IMR-90 (cell line): ENCODE data around the gene PCSK5. TPM values are rescaled to one million over a fixed set of nuclear protein-coding genes. Genes with fewer than 3 reads are reported as not detected.

Source experiments
- ATAC-seq: fragments of 200-7000 bp; cut with Tn5 transposase; 2 replicates; pipeline ENCODE4 v1.9.1; 2020; ENCODE audit warnings: low read depth, mild to moderate bottlenecking, moderate library complexity
- BruUV-seq: library from RNA; stranded (reverse); fragments of 400-500 nt; replicated peaks from 2 replicates; lab custom pipeline; 2021; lab: Mats Ljungman, UMichigan
- CTCF ChIA-PET: fragments of 300-600 bp; formaldehyde crosslinking; extraction: SDS; loops from one replicate; lab custom pipeline; 2021; ENCODE audit warnings: antibody characterized with exemption; lab: Yijun Ruan, JAX
- POLR2A ChIA-PET: fragments of 300-600 bp; sonication (Branson Sonifier 250); formaldehyde crosslinking; loops from one replicate; lab custom pipeline; 2022; ENCODE audit warnings: antibody characterized with exemption; ENCODE audit not compliant: unreplicated experiment; lab: Charles Lee
- DNase-seq: peaks from one replicate; pipeline ENCODE4 v3.0.0; 2013
- H2AFZ ChIP-seq: replicated peaks from 2 replicates; pipeline ENCODE3; 2013; ENCODE audit warnings: low read length, mild to moderate bottlenecking; ENCODE audit not compliant: poor library complexity
- H2AK5ac ChIP-seq: 2 replicates; pipeline ENCODE4 v1.6.1; 2013; ENCODE audit warnings: low read depth, low read length, inconsistent platforms
- H2AK9ac ChIP-seq: replicated peaks from 2 replicates; pipeline ENCODE3; 2013; ENCODE audit warnings: mild to moderate bottlenecking, low read depth, low read length, moderate library complexity; ENCODE audit not compliant: poor library complexity
- H2BK120ac ChIP-seq: 2 replicates; pipeline ENCODE4 v1.6.1; 2013; ENCODE audit warnings: low read depth, low read length, inconsistent platforms
- H2BK15ac ChIP-seq: 3 replicates; pipeline ENCODE4 v1.6.1; 2013; ENCODE audit warnings: low read depth, low read length, inconsistent platforms
- H2BK20ac ChIP-seq: 2 replicates; pipeline ENCODE4 v1.6.1; 2013; ENCODE audit warnings: low read depth, mild to moderate bottlenecking, inconsistent platforms, low read length, moderate library complexity
- H2BK5ac ChIP-seq: 2 replicates; pipeline ENCODE4 v1.6.1; 2013; ENCODE audit warnings: mild to moderate bottlenecking, low read depth, low read length, inconsistent platforms; ENCODE audit not compliant: poor library complexity, severe bottlenecking
- H3K14ac ChIP-seq: replicated peaks from 2 replicates; pipeline ENCODE4 v1.6.1; 2013; ENCODE audit warnings: low read depth, low read length, inconsistent platforms
- H3K18ac ChIP-seq: 2 replicates; pipeline ENCODE4 v1.6.1; 2013; ENCODE audit warnings: low read depth, low read length, control low read depth
- H3K23ac ChIP-seq: 2 replicates; pipeline ENCODE4 v1.6.1; 2013; ENCODE audit warnings: low read depth, low read length, inconsistent platforms
- H3K27ac ChIP-seq: 2 replicates; pipeline ENCODE4 v1.5.1; 2013; ENCODE audit warnings: mild to moderate bottlenecking, control low read depth, low read length; ENCODE audit not compliant: insufficient read depth
- H3K27me3 ChIP-seq: 2 replicates; pipeline ENCODE4 v1.6.1; 2013; ENCODE audit warnings: low read length; ENCODE audit not compliant: control insufficient read depth, insufficient read depth
- H3K36me3 ChIP-seq: 2 replicates; pipeline ENCODE4 v1.6.1; 2013; ENCODE audit warnings: low read length, mixed read lengths; ENCODE audit not compliant: control insufficient read depth, insufficient read depth
- H3K4ac ChIP-seq: 2 replicates; pipeline ENCODE4 v1.6.1; 2013; ENCODE audit warnings: low read depth, low read length, inconsistent platforms
- H3K4me1 ChIP-seq: 2 replicates; pipeline ENCODE4 v1.6.1; 2013; ENCODE audit warnings: low read length, mixed read lengths; ENCODE audit not compliant: control insufficient read depth, insufficient read depth
- H3K4me2 ChIP-seq: 2 replicates; pipeline ENCODE4 v1.6.1; 2013; ENCODE audit warnings: low read depth, mild to moderate bottlenecking, control low read depth, low read length, moderate library complexity
- H3K4me3 ChIP-seq: 2 replicates; pipeline ENCODE4 v1.5.1; 2013; ENCODE audit warnings: low read depth, mild to moderate bottlenecking, control low read depth, low read length, moderate library complexity; ENCODE audit not compliant: insufficient read depth
- H3K56ac ChIP-seq: 2 replicates; pipeline ENCODE4 v1.6.1; 2013; ENCODE audit warnings: low read length, inconsistent platforms; ENCODE audit not compliant: insufficient read depth; ENCODE audit errors: extremely low read depth
- H3K79me1 ChIP-seq, 2 experiments: 2 replicates each; pipeline ENCODE4 v1.6.1; 2013; ENCODE audit warnings: low read length in 2 of 2, inconsistent platforms in 1 of 2, low read depth in 1 of 2
- H3K9ac ChIP-seq: 2 replicates; pipeline ENCODE4 v1.6.1; 2013; ENCODE audit warnings: low read depth, low read length, control low read depth
- H3K9me1 ChIP-seq: 2 replicates; pipeline ENCODE4 v1.6.1; 2013; ENCODE audit warnings: low read length, inconsistent platforms; ENCODE audit not compliant: insufficient read depth
- H3K9me3 ChIP-seq: 2 replicates; pipeline ENCODE4 v1.6.1; 2013; ENCODE audit warnings: low read length; ENCODE audit not compliant: control insufficient read depth, insufficient read depth
- H4K20me1 ChIP-seq: 2 replicates; pipeline ENCODE4 v1.6.1; 2013; ENCODE audit warnings: low read length, inconsistent platforms; ENCODE audit not compliant: insufficient read depth
- H4K5ac ChIP-seq: 2 replicates; pipeline ENCODE4 v1.6.1; 2013; ENCODE audit warnings: mild to moderate bottlenecking, low read depth, low read length, control low read depth
- H4K8ac ChIP-seq, 2 experiments: 2 replicates each; pipeline ENCODE4 v1.6.1; 2013; ENCODE audit warnings: low read depth in 2 of 2, low read length in 2 of 2, control low read depth in 1 of 2, inconsistent platforms in 1 of 2
- H4K91ac ChIP-seq: 2 replicates; pipeline ENCODE4 v1.6.1; 2013; ENCODE audit warnings: low read depth, low read length, inconsistent platforms; ENCODE audit not compliant: insufficient read depth
- BHLHE40 ChIP-seq: fragments of 150-350 bp; IDR thresholded peaks from 2 replicates; pipeline ENCODE4 v1.6.1; 2016; ENCODE audit warnings: mild to moderate bottlenecking, low read depth, low read length
- CHD1 ChIP-seq: IDR thresholded peaks from 2 replicates; pipeline ENCODE4 v1.6.1; 2012; ENCODE audit warnings: low read depth, low read length, improper control_type of control experiment
- CTCF ChIP-seq: conservative IDR thresholded peaks from 2 replicates; pipeline ENCODE4 v1.5.1; 2012; ENCODE audit warnings: mild to moderate bottlenecking, low read depth, low read length, improper control_type of control experiment
- ELK1 ChIP-seq: fragments of 150-350 bp; IDR thresholded peaks from 2 replicates; pipeline ENCODE4 v1.6.1; 2016; ENCODE audit warnings: low read depth, mild to moderate bottlenecking, low read length, moderate library complexity, borderline replicate concordance
- FOS ChIP-seq: fragments of 150-350 bp; IDR thresholded peaks from 2 replicates; pipeline ENCODE4 v1.6.1; 2016; ENCODE audit warnings: low read depth, low read length
- MAFK ChIP-seq: IDR thresholded peaks from 2 replicates; pipeline ENCODE4 v1.6.1; 2012; ENCODE audit warnings: low read depth, low read length, improper control_type of control experiment
- MAZ ChIP-seq: IDR thresholded peaks from 2 replicates; pipeline ENCODE4 v1.6.1; 2012; ENCODE audit warnings: low read depth, mild to moderate bottlenecking, low read length, improper control_type of control experiment, moderate library complexity, borderline replicate concordance
- MXI1 ChIP-seq: IDR thresholded peaks from 2 replicates; pipeline ENCODE4 v1.6.1; 2012; ENCODE audit warnings: low read depth, mild to moderate bottlenecking, low read length, moderate library complexity, borderline replicate concordance
- NFE2L2 ChIP-seq: fragments of 150-350 bp; IDR thresholded peaks from 2 replicates; pipeline ENCODE4 v1.6.1; 2016; ENCODE audit warnings: low read depth, mild to moderate bottlenecking, low read length
- POLR2A ChIP-seq: IDR thresholded peaks from 2 replicates; pipeline ENCODE4 v1.6.1; 2012; ENCODE audit warnings: mild to moderate bottlenecking, low read depth, low read length
- RAD21 ChIP-seq: IDR thresholded peaks from 2 replicates; pipeline ENCODE4 v1.6.1; 2012; ENCODE audit warnings: low read length, improper control_type of control experiment
- RFX5 ChIP-seq: IDR thresholded peaks from 2 replicates; pipeline ENCODE4 v1.8.0; 2012; ENCODE audit warnings: low read depth, mild to moderate bottlenecking, low read length, moderate library complexity
- SMC3 ChIP-seq: fragments of 150-350 bp; IDR thresholded peaks from 2 replicates; pipeline ENCODE4 v1.6.1; 2016; ENCODE audit warnings: low read depth, mild to moderate bottlenecking, antibody characterized with exemption, low read length, moderate library complexity
- USF2 ChIP-seq: fragments of 150-350 bp; IDR thresholded peaks from 2 replicates; pipeline ENCODE4 v1.6.1; 2017; ENCODE audit warnings: mild to moderate bottlenecking, antibody characterized with exemption, low read length, low read depth
- WGBS, 2 experiments: methylation state at CpG; one replicate each; pipeline versions ENCODE4 v1.1.5 to v1.1.7; 2013; ENCODE audit warnings: missing lambda C conversion rate in 2 of 2; ENCODE audit not compliant: insufficient read length in 1 of 2; ENCODE audit errors: extremely low coverage in 2 of 2; 5-methylcytosine and 5-hydroxymethylcytosine counted together
- dilution Hi-C: fragments of 300-500 bp; cut with HindIII; formaldehyde crosslinking; loops from one replicate; pipeline ENCODE4 v1.14.3; 2018; ENCODE audit warnings: low sequenced_read_pairs; ENCODE audit not compliant: unreplicated experiment
- in situ Hi-C: fragments of 300-500 bp; cut with MboI; formaldehyde crosslinking; loops from 3 replicates; pipeline ENCODE4 v1.14.3; 2019; ENCODE audit warnings: low sequenced_read_pairs, inconsistent platforms, mixed read lengths
- intact Hi-C: fragments of 100-400 bp; cut with micrococcal nuclease; formaldehyde crosslinking; loops from 2 replicates; pipeline ENCODE4 v1.10.0; 2022
- polyA plus RNA-seq, 3 experiments: library from polyadenylated mRNA; depleted of rRNA; stranded (reverse); fragments of >200 nt; gene quantifications; 2 replicates each; pipeline ENCODE4 v1.2.3, GENCODE V29; 2012; ENCODE audit warnings: low replicate concordance in 1 of 3
- total RNA-seq: library from RNA; depleted of rRNA; stranded (reverse); fragments of >200 nt; gene quantifications from 2 replicates; pipeline ENCODE4 v1.2.3, GENCODE V29; 2012

The PCSK5 gene
- total and polyA plus RNA-seq, 2 of the 4 experiments (the other 2 are of a cell fraction) = 1.5 to 3.0 TPM

GRCh38 chr9:76322810-76323209 lies 432.3 kb downstream of the PCSK5 start:
- Histone ChIP-seq H4K91ac (no peak overlapping the region), H2AK9ac (peak overlapping the region; percentile 65), H3K4me2 (no peak overlapping the region), H3K79me1 (no peaks in the 10 kb centered on the region), H3K14ac (no peak overlapping the region), H2AFZ (peak overlapping the region; percentile 79), H2BK5ac (no peak overlapping the region), H4K8ac (no peak overlapping the region), H3K4ac (no peak overlapping the region), H2BK120ac (0 out of 2 replicates have a peak overlapping the region, but pooled peaks have one; percentile 8), H3K9me3 (no peaks in the 10 kb centered on the region), H3K9me1 (peaks cover 6% of the 10 kb centered on the region), H2AK5ac (no peak overlapping the region), H3K4me3 (no peak overlapping the region), H3K9ac (no peak overlapping the region), H4K5ac (no peak overlapping the region), H3K18ac (no peak overlapping the region), H3K27me3 (no peaks in the 10 kb centered on the region), H2BK20ac (no peak overlapping the region), H3K36me3 (no peaks in the 10 kb centered on the region), H3K4me1 (peaks cover 3% of the 10 kb centered on the region), H4K20me1 (no peaks in the 10 kb centered on the region), H3K23ac (no peak overlapping the region), H3K27ac (no peak overlapping the region), H3K56ac (no peak overlapping the region), H2BK15ac (peak overlapping the region; percentile 68; the same call in 1 of the 3 replicates)
- ChIA-PET POLR2A (no interaction called here), CTCF (no interaction called here)
- 47% methylated on average over 4 of the region's 10 CpGs; no CpG with 5 or more reads in 1 of the 2 experiments for WGBS, 2 experiments
- dilution Hi-C loops (no loop called here), intact Hi-C loops (loop anchor here (5.0 kb wide), 2 partner anchors 69 to 379 kb away; partner anchors contain the start of gene RFK), in situ Hi-C loops (no loop called here)
- TF ChIP-seq POLR2A = no peak
- no peak for TF ChIP-seq MAZ
- TF ChIP-seq NFE2L2 = no peak
- TF ChIP-seq ELK1 = no peak
- TF ChIP-seq CTCF = no peak
- no peak for TF ChIP-seq FOS
- TF ChIP-seq CHD1 = no peak
- no peak for TF ChIP-seq MAFK
- no peak for TF ChIP-seq MXI1
- no peak for TF ChIP-seq RFX5
- no peak for TF ChIP-seq BHLHE40
- TF ChIP-seq SMC3 = no peak
- TF ChIP-seq RAD21 = no peak
- no peak for TF ChIP-seq USF2
- BruUV-seq = no TSS peak
- no peak; the same call in 1 of the 2 replicates for ATAC-seq
- no peak for DNase-seq
